ENCODE data around the gene RREB1. TPM values are rescaled to one million over a fixed set of nuclear protein-coding genes. Genes with fewer than 3 reads are reported as not detected.

Gene RREB1
- total RNA-seq, 1 experiment from 2014 or later: 38.4 TPM

- Mint-ChIP-seq H3K27me3 (ENCODE audit: unreplicated experiment) (no peaks in the 10 kb centered on the region), H3K9me3 (ENCODE audit: low read depth, unreplicated experiment) (no peaks in the 10 kb centered on the region), H3K36me3 (ENCODE audit: insufficient read depth, unreplicated experiment) (no peaks in the 10 kb centered on the region), H3K27ac (ENCODE audit: unreplicated experiment) (no peak overlapping the region), H3K4me3 (ENCODE audit: low read depth, unreplicated experiment) (no peak overlapping the region), H3K4me1 (ENCODE audit: low read depth, unreplicated experiment) (no peaks in the 10 kb centered on the region)
- DNase-seq: no peak
- TF ChIP-seq, protein P1, sequence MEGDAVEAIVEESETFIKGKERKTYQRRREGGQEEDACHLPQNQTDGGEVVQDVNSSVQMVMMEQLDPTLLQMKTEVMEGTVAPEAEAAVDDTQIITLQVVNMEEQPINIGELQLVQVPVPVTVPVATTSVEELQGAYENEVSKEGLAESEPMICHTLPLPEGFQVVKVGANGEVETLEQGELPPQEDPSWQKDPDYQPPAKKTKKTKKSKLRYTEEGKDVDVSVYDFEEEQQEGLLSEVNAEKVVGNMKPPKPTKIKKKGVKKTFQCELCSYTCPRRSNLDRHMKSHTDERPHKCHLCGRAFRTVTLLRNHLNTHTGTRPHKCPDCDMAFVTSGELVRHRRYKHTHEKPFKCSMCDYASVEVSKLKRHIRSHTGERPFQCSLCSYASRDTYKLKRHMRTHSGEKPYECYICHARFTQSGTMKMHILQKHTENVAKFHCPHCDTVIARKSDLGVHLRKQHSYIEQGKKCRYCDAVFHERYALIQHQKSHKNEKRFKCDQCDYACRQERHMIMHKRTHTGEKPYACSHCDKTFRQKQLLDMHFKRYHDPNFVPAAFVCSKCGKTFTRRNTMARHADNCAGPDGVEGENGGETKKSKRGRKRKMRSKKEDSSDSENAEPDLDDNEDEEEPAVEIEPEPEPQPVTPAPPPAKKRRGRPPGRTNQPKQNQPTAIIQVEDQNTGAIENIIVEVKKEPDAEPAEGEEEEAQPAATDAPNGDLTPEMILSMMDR (IDR thresholded peaks at IDR 0.05; ENCODE audit: unreplicated experiment): no peak
- CTCF ChIA-PET: interaction anchor here (0.7 kb wide), 1 partner anchor 305 kb away, joined by 3 read pairs; no protein-coding TSS in a partner anchor
- intact Hi-C loops (cut with micrococcal nuclease; ENCODE audit: unreplicated experiment): no loop called here
- no TSS peak for BruUV-seq (replicated peaks)
Observed at GRCh38 chr6:7087066-7087465, 20.7 kb upstream of the RREB1 start.

DNA sequence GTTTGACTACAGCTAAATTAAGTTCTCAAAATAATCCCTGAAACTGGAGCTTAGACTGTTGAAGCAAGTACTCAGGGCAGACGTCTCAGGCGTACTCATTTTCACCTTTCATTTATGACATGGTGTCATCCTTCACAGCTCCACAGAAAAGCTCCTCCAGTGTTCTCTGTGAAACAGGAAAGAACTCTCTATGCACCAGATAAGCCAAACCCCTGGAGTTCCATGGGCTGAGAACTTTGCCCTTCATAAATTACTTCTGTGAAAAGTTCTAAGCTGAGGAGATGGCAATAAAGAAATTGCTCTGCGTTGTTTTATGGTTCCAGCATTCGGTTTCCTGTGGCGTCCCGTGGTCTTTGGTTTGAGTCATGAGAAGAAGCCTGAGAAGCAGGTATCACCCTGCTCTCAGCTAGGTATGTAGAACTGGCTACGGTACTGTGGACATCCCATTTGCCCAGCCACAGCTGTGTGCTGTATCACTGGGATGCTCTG, 20.2 kb upstream of the RREB1 start:
- DNase-seq: no peak
- TF ChIP-seq, protein P1 (IDR thresholded peaks at IDR 0.05; ENCODE audit: unreplicated experiment): no peak
- no peak overlapping the region for H3K4me3 Mint-ChIP-seq (ENCODE audit: low read depth, unreplicated experiment)
- no peaks in the 10 kb centered on the region for H3K4me1 Mint-ChIP-seq (ENCODE audit: low read depth, unreplicated experiment)
- BruUV-seq (replicated peaks): no TSS peak
- H3K27me3 Mint-ChIP-seq (ENCODE audit: unreplicated experiment): no peaks in the 10 kb centered on the region
- intact Hi-C loops (cut with micrococcal nuclease; ENCODE audit: unreplicated experiment): no loop called here
- no peaks in the 10 kb centered on the region for H3K9me3 Mint-ChIP-seq (ENCODE audit: low read depth, unreplicated experiment)
- CTCF ChIA-PET: no interaction called here
- no peaks in the 10 kb centered on the region for H3K36me3 Mint-ChIP-seq (ENCODE audit: insufficient read depth, unreplicated experiment)
- no peak overlapping the region for H3K27ac Mint-ChIP-seq (ENCODE audit: unreplicated experiment)

GRCh38 chr6:7088076-7088742, 19.6 kb upstream of the RREB1 start:
- no peak overlapping the region for H3K4me3 Mint-ChIP-seq (ENCODE audit: low read depth, unreplicated experiment)
- intact Hi-C loops (cut with micrococcal nuclease; ENCODE audit: unreplicated experiment): no loop called here
- no peaks in the 10 kb centered on the region for H3K9me3 Mint-ChIP-seq (ENCODE audit: low read depth, unreplicated experiment)
- no peaks in the 10 kb centered on the region for H3K4me1 Mint-ChIP-seq (ENCODE audit: low read depth, unreplicated experiment)
- CTCF ChIA-PET: no interaction called here
- H3K27me3 Mint-ChIP-seq (ENCODE audit: unreplicated experiment): no peaks in the 10 kb centered on the region
- TF ChIP-seq, protein P1 (IDR thresholded peaks at IDR 0.05; ENCODE audit: unreplicated experiment): no peak
- H3K36me3 Mint-ChIP-seq (ENCODE audit: insufficient read depth, unreplicated experiment): no peaks in the 10 kb centered on the region
- BruUV-seq (replicated peaks): no TSS peak
- no peak for DNase-seq
- no peak overlapping the region for H3K27ac Mint-ChIP-seq (ENCODE audit: unreplicated experiment)

DNA sequence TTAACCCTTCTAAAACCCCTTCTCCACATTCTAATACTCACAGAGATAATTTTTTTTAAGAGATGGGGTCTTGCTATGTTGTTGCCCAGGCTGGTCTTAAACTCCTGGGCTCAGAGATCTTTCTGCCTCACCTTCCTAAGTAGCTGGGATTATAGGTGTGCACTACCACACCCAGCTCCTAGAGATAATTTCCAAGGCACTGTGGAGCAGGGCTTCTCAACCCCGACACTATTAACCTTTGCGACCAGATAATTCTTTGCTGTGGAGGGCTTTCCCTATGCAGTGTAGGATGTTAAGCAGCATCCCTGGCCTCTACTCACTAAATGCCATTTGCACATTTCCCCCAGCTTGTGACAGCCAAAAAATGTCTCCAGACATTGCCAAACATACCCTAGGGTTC, 8.8 kb upstream of the RREB1 start:
- no peak for DNase-seq
- intact Hi-C loops (cut with micrococcal nuclease; ENCODE audit: unreplicated experiment): no loop called here
- Mint-ChIP-seq H3K4me3 (ENCODE audit: low read depth, unreplicated experiment) (no peak overlapping the region), H3K27me3 (ENCODE audit: unreplicated experiment) (no peaks in the 10 kb centered on the region), H3K4me1 (ENCODE audit: low read depth, unreplicated experiment) (peaks cover 22% of the 10 kb centered on the region), H3K36me3 (ENCODE audit: insufficient read depth, unreplicated experiment) (no peaks in the 10 kb centered on the region), H3K9me3 (ENCODE audit: low read depth, unreplicated experiment) (no peaks in the 10 kb centered on the region), H3K27ac (ENCODE audit: unreplicated experiment) (no peak overlapping the region)
- CTCF ChIA-PET: no interaction called here
- TF ChIP-seq, protein P1 (IDR thresholded peaks at IDR 0.05; ENCODE audit: unreplicated experiment): no peak
- no TSS peak for BruUV-seq (replicated peaks)

Measured in Calu3 (cell line).